ENCODE data around the gene SSR2.

DNA sequence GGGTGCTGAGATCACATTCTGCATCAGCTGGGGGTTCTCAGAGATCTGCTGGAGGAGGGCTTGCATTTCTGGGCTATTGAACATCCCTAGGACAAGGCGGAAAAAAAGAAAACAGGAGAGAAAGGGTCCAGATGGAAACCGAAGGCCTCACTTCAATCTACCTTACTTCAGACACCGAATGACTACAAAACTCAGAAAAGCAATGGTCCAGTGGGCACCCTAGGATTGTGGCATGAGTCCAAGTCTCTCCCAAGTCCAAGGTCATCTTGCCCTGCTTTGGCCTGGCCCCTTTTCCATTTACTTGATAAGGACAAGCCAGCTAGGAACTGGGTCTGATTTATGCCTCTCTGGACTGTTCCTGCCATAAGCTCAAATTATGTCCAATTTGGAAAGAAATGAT is 22.1 kb upstream of the SSR2 start:
- TF ChIP-seq EZH2phosphoT487 (conservative IDR thresholded peaks at IDR 0.05; ENCODE audit: low read length): no peak
- TF ChIP-seq, protein P1, sequence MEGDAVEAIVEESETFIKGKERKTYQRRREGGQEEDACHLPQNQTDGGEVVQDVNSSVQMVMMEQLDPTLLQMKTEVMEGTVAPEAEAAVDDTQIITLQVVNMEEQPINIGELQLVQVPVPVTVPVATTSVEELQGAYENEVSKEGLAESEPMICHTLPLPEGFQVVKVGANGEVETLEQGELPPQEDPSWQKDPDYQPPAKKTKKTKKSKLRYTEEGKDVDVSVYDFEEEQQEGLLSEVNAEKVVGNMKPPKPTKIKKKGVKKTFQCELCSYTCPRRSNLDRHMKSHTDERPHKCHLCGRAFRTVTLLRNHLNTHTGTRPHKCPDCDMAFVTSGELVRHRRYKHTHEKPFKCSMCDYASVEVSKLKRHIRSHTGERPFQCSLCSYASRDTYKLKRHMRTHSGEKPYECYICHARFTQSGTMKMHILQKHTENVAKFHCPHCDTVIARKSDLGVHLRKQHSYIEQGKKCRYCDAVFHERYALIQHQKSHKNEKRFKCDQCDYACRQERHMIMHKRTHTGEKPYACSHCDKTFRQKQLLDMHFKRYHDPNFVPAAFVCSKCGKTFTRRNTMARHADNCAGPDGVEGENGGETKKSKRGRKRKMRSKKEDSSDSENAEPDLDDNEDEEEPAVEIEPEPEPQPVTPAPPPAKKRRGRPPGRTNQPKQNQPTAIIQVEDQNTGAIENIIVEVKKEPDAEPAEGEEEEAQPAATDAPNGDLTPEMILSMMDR (IDR thresholded peaks at IDR 0.05; ENCODE audit: insufficient read depth, low read length, poor library complexity, severe bottlenecking): no peak
